Ureter (tissue), 1 donor: ENCODE data around the gene CEL. TPM values are rescaled to one million over a fixed set of nuclear protein-coding genes. Genes with fewer than 3 reads are reported as not detected.
"Not testable (repeated sequence)": the region's sequence is repeated elsewhere in the genome, so short reads cannot be mapped to it uniquely, and the experiment has no call there.

Source experiments
- DNase-seq: peaks from one replicate; pipeline ENCODE4 v3.0.0-alpha.2; 2020; ENCODE audit warnings: low spot score
- total RNA-seq: library from RNA; stranded (reverse); gene quantifications from one replicate; pipeline ENCODE4 v1.2.4, GENCODE V29; 2023
- donor health status: DM: yes; HTN: yes; CAD: no.

CEL gene
- total RNA-seq, 1 donor from 2014 or later = 3.0 TPM

- no peak for DNase-seq
Observed at GRCh38 chr9:133064241-133065069, 2.7 kb downstream of the CEL start.

GRCh38 chr9:133065070-133065388 lies 3.2 kb downstream of the CEL start:
- DNase-seq = no peak

- DNase-seq = no peak
Observed at GRCh38 chr9:133066181-133066983, 4.6 kb downstream of the CEL start.

DNA sequence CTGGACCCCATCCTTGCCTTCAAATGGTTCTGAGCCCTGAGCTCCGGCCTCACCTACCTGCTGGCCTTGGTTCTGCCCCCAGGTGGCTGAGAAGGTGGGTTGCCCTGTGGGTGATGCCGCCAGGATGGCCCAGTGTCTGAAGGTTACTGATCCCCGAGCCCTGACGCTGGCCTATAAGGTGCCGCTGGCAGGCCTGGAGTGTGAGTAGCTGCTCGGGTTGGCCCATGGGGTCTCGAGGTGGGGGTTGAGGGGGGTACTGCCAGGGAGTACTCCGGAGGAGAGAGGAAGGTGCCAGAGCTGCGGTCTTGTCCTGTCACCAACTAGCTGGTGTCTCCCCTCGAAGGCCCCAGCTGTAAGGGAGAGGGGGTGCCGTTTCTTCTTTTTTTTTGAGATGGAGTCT lies 5.2 kb downstream of the CEL start:
- no peak for DNase-seq

GRCh38 chr9:133067813-133068212 lies 6.0 kb downstream of the CEL start:
- DNase-seq = peak; percentile 75

DNA sequence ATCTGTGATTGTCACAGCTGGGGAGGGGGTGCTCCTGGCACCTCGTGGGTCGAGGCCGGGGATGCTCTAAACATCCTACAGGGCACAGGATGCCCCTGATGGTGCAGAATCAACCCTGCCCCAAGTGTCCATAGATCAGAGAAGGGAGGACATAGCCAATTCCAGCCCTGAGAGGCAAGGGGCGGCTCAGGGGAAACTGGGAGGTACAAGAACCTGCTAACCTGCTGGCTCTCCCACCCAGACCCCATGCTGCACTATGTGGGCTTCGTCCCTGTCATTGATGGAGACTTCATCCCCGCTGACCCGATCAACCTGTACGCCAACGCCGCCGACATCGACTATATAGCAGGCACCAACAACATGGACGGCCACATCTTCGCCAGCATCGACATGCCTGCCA lies 6.7 kb downstream of the CEL start:
- not testable (repeated sequence) for DNase-seq

DNA sequence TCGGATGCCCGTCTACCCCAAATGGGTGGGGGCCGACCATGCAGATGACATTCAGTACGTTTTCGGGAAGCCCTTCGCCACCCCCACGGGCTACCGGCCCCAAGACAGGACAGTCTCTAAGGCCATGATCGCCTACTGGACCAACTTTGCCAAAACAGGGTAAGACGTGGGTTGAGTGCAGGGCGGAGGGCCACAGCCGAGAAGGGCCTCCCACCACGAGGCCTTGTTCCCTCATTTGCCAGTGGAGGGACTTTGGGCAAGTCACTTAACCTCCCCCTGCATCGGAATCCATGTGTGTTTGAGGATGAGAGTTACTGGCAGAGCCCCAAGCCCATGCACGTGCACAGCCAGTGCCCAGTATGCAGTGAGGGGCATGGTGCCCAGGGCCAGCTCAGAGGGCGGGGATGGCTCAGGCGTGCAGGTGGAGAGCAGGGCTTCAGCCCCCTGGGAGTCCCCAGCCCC lies 8.8 kb downstream of the CEL start:
- DNase-seq = not testable (repeated sequence)

- DNase-seq = not testable (repeated sequence)
Observed at GRCh38 chr9:133070985-133071384, 9.2 kb downstream of the CEL start.

DNA sequence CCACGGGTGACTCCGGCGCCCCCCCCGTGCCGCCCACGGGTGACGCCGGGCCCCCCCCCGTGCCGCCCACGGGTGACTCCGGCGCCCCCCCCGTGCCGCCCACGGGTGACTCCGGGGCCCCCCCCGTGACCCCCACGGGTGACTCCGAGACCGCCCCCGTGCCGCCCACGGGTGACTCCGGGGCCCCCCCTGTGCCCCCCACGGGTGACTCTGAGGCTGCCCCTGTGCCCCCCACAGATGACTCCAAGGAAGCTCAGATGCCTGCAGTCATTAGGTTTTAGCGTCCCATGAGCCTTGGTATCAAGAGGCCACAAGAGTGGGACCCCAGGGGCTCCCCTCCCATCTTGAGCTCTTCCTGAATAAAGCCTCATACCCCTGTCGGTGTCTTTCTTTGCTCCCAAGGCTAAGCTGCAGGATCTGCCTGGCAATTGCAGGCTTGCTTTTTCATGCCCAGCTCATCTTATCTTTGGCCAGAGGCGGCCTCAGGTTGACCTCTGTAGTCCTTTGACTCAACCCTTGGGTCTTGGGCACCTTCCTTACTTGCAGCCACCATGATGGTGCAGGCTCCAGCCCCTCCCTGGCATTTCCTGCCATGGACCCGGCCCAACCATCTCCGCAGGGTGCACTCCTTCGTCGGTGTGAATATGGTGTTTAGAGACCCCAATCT lies 9.8 kb downstream of the CEL start:
- no peak for DNase-seq

- DNase-seq = not testable (repeated sequence)
Observed at GRCh38 chr9:133072210-133072609, 10.4 kb downstream of the CEL start.

GRCh38 chr9:133073086-133074014 lies 11.6 kb downstream of the CEL start:
- DNase-seq = no peak

DNA sequence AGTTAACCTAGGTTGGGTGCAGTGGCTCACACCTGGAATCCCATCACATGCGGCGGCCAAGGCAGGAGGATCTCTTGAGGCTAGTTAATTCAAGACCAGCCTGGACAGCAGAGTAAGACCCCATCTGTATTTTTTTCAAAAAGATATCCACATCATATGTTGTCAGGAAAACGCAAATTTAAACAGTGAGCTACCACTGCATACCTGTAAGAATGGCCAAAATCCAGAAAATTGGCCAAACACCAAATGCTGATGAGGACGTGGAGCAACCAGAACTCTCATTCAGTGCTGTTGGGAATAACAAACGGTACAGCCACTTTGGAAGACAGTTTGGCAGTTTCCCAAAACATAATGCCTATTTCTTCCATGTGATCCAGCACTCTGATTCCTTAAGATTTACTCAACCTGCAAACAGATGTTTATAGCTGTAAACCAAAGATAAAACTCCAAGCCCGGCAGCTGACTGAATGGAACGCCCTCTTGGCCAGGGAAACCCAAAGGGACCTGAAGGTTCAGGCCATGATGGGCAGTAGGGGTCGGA lies 12.4 kb downstream of the CEL start:
- no peak for DNase-seq

GRCh38 chr9:133075925-133076630 lies 14.3 kb downstream of the CEL start:
- DNase-seq = no peak

DNA sequence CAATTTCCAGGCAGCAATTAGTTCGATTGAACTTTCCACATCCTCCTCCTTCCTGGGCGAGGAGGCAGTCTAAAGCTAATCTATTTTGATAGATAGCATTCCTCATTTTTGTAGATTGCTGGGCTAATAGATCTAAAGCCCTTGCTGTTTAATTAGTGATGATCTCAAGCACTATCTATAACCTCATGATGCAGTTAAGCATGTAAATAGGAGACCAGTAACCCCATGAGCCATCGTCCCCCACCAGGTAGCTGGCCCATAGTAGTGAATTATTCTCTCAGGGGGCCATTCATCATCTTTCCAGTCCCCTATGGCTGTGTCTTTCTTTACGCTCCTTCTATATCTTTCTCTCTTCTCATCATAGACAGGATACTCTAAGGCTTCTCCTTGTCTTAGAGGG lies 14.9 kb downstream of the CEL start:
- DNase-seq = no peak

DNA sequence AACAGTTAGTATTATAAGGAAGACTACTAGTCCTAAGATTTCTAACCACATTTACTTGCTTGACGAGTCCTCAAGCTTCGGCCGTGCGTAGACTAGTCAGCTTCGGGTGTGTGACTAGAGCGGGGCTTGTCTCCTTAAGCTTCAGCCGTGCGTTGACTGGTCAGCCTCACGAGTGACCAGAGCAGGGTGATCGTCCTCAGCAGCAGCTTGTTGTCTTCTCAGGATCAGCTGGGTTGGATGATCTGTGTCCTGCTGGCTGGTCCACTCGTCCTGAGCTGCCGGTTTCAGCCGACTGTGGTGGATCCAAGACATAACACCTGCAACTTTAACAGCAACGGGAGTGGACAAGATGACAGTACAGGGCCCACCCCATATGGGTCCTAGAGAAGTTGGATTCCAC lies 16.7 kb downstream of the CEL start:
- DNase-seq = no peak

GRCh38 chr9:133080161-133080560 lies 18.4 kb downstream of the CEL start:
- no peak for DNase-seq

GRCh38 chr9:133080786-133081779 lies 19.3 kb downstream of the CEL start:
- not testable (repeated sequence) for DNase-seq

GRCh38 chr9:133081957-133082644 lies 20.3 kb downstream of the CEL start:
- not testable (repeated sequence) for DNase-seq
